Cardiac fibroblast (primary cell): ENCODE results near the gene TRIM56.

Experiments used
- DNase-seq, 2 donors: peaks; one replicate each; pipeline versions ENCODE4 v3.0.0 to v3.0.0-alpha.2; 2010; ENCODE audit warnings: low read depth in 2 of 2
- H3K4me3 ChIP-seq, 2 donors: replicated peaks in 1 of 2; 1 replicate in 1 of 2; 2 replicates in 1 of 2; pipeline ENCODE4 v1.5.1; 2011; ENCODE audit warnings: low read depth in 2 of 2, low read length in 2 of 2, mild to moderate bottlenecking in 2 of 2, moderate library complexity in 1 of 2
- TF ChIP-seq, protein P1 (sequence below): IDR thresholded peaks from one replicate; pipeline ENCODE4 v1.5.1; 2011; ENCODE audit warnings: low read depth, mild to moderate bottlenecking, low read length, inconsistent platforms

Gene TRIM56

GRCh38 chr7:101127460-101128039, 42.3 kb downstream of the TRIM56 start:
- TF ChIP-seq, protein P1, sequence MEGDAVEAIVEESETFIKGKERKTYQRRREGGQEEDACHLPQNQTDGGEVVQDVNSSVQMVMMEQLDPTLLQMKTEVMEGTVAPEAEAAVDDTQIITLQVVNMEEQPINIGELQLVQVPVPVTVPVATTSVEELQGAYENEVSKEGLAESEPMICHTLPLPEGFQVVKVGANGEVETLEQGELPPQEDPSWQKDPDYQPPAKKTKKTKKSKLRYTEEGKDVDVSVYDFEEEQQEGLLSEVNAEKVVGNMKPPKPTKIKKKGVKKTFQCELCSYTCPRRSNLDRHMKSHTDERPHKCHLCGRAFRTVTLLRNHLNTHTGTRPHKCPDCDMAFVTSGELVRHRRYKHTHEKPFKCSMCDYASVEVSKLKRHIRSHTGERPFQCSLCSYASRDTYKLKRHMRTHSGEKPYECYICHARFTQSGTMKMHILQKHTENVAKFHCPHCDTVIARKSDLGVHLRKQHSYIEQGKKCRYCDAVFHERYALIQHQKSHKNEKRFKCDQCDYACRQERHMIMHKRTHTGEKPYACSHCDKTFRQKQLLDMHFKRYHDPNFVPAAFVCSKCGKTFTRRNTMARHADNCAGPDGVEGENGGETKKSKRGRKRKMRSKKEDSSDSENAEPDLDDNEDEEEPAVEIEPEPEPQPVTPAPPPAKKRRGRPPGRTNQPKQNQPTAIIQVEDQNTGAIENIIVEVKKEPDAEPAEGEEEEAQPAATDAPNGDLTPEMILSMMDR, result no peak
- DNase-seq, result peak in 1 of 2 donors; percentile 51
- H3K4me3 ChIP-seq, result peak overlapping the region; percentile 61 to 95

- peak overlapping the region; percentile 61 to 95 for H3K4me3 ChIP-seq
- TF ChIP-seq, protein P1, result no peak
- peak; percentile 63 to 71 for DNase-seq
These were observed 43.0 kb downstream of the TRIM56 start for GRCh38 chr7:101128040-101128834.

DNA sequence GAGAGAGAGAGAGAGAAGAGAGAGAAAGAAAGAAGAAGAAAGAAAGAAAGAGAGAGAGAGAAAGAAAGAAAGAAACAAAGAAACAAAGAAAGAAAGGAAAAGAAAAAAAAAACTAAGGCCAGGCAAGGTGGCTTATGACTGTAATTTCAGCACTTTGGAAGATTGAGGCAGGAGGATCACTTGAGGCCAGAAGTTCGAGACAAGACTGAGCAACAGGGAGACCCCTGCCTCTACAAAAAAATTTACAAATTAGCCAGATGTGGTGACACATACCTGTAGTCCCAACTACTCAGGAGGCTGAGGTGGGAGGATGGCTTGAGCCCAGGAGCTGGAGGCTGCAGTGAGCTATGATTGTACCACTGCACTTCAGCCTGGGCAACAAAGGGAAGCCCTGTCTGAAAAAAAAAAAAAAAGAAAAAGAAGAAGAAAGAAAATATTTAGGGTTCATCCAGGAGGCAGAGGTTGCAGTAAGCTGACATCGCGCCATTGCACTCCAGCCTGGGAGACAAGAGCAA, 44.4 kb downstream of the TRIM56 start:
- TF ChIP-seq, protein P1, result no peak
- DNase-seq, result peak; percentile 51 to 72
- H3K4me3 ChIP-seq, result peak overlapping the region; percentile 11 to 55

GRCh38 chr7:101132626-101133600, 47.6 kb downstream of the TRIM56 start:
- H3K4me3 ChIP-seq, result peak overlapping the region in 1 of 2 donors; percentile 24
- peak; percentile 57 to 81 for DNase-seq

- peak; percentile 75 to 80 for DNase-seq
- peak overlapping the region in 1 of 2 donors; percentile 24 for H3K4me3 ChIP-seq
- TF ChIP-seq, protein P1, result no peak
These were observed 48.5 kb downstream of the TRIM56 start for GRCh38 chr7:101133621-101134398.

DNA sequence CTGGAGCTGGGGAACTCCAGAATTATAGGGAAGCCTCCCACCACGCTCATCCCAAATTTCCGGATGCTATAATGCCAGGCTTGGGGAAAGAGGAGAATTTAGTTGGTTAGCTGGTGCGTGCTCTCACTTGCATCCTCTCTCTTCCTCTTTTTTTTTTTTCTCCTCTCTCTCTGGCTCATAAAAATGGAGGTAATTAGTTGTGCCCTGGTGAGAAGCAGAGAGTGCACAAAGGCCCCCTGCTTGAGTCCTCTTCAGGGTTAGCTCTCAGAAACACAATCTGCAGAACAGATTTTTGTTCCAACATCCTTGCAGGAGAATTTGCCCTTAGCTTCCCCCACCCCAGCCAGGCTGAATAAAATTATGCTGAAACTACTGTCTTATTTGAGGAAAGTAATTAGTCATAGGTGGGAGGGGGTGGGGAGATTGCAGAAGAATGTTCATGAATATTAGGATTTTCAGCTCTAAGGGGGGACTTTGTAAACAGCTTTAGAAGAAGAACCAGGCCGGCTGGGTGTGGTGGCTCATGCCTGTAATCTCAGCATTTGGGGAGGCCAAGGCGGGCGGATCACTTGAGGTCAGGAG, 49.2 kb downstream of the TRIM56 start:
- H3K4me3 ChIP-seq, result no peak overlapping the region
- DNase-seq, result peak; percentile 70 to 83
- TF ChIP-seq, protein P1, result no peak
